ENCODE results near the gene OSBPL10. TPM values are rescaled to one million over a fixed set of nuclear protein-coding genes. Genes with fewer than 3 reads are reported as not detected.

OSBPL10 gene
- total RNA-seq, 2 donors from 2014 or later = 82.8 to 127 TPM

DNA sequence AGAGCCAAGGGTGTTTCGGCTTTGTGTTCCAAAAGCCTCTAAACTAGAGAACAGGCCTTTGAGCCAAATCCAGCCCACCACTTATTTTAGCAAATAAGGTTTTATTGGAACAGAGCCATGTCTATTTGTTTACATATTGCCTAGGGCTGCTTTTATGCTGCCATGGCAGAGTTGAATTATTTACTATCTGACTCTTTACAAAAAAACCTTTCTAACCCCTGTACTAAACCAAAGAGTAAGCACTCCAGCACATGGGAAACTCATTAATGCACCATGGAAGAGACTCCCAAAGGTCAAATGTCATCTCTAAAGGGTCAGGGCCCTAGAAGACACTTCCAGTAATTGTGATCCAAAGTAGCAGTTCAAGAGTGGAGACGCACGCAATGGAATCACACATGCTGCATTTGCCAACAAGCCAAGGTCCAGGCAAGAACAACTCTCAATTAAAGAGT is 22.3 kb downstream of the OSBPL10 start:
- intact Hi-C loops (cut with DNase I) = no loop called here
- no peaks in the 10 kb centered on the region for H3K36me3 ChIP-seq
- no peaks in the 10 kb centered on the region for H3K27me3 ChIP-seq (replicated peaks; ENCODE audit: insufficient read depth)
- H3K4me3 ChIP-seq = no peak overlapping the region
- 40% methylated on average over 3 of the region's 3 CpGs for WGBS
- TF ChIP-seq POLR2A (IDR thresholded peaks at IDR 0.05) (no peak), CTCF (IDR thresholded peaks at IDR 0.05) (no peak), POLR2AphosphoS5 (IDR thresholded peaks at IDR 0.05) (no peak)
- H3K27ac ChIP-seq = no peak overlapping the region
- DNase-seq (ENCODE audit: low spot score) = no peak
- H3K4me1 ChIP-seq (replicated peaks) = no peaks in the 10 kb centered on the region
- no peaks in the 10 kb centered on the region for H3K9me3 ChIP-seq

GRCh38 chr3:31957106-31957505 is 24.0 kb downstream of the OSBPL10 start:
- TF ChIP-seq POLR2A (IDR thresholded peaks at IDR 0.05) (no peak), POLR2AphosphoS5 (IDR thresholded peaks at IDR 0.05) (no peak), CTCF (IDR thresholded peaks at IDR 0.05) (no peak)
- no peak overlapping the region for H3K4me3 ChIP-seq
- H3K9me3 ChIP-seq = no peaks in the 10 kb centered on the region
- no peak overlapping the region for H3K27ac ChIP-seq
- no peaks in the 10 kb centered on the region for H3K4me1 ChIP-seq (replicated peaks)
- no peaks in the 10 kb centered on the region for H3K36me3 ChIP-seq
- no peaks in the 10 kb centered on the region for H3K27me3 ChIP-seq (replicated peaks; ENCODE audit: insufficient read depth)
- WGBS = 82% methylated on average over 3 of the region's 3 CpGs
- no peak for DNase-seq (ENCODE audit: low spot score)
- intact Hi-C loops (cut with DNase I) = no loop called here

GRCh38 chr3:31955581-31955980 is 25.5 kb downstream of the OSBPL10 start:
- no peak overlapping the region for H3K27ac ChIP-seq
- TF ChIP-seq CTCF (IDR thresholded peaks at IDR 0.05) (no peak), POLR2A (IDR thresholded peaks at IDR 0.05) (no peak), POLR2AphosphoS5 (IDR thresholded peaks at IDR 0.05) (no peak)
- no peak overlapping the region for H3K4me3 ChIP-seq
- no peaks in the 10 kb centered on the region for H3K4me1 ChIP-seq (replicated peaks)
- no peak for DNase-seq (ENCODE audit: low spot score)
- H3K36me3 ChIP-seq = no peaks in the 10 kb centered on the region
- intact Hi-C loops (cut with DNase I) = no loop called here
- H3K9me3 ChIP-seq = no peaks in the 10 kb centered on the region
- H3K27me3 ChIP-seq (replicated peaks; ENCODE audit: insufficient read depth) = no peaks in the 10 kb centered on the region

- DNase-seq (ENCODE audit: low spot score) = no peak
- Histone ChIP-seq H3K4me3 (no peak overlapping the region), H3K4me1 (replicated peaks) (no peaks in the 10 kb centered on the region), H3K27ac (no peak overlapping the region), H3K36me3 (no peaks in the 10 kb centered on the region), H3K27me3 (replicated peaks; ENCODE audit: insufficient read depth) (no peaks in the 10 kb centered on the region), H3K9me3 (no peaks in the 10 kb centered on the region)
- WGBS = 94% methylated on average over 2 of the region's 2 CpGs
- intact Hi-C loops (cut with DNase I) = no loop called here
- no peak for TF ChIP-seq CTCF (IDR thresholded peaks at IDR 0.05)
- TF ChIP-seq POLR2AphosphoS5 (IDR thresholded peaks at IDR 0.05) = no peak
- TF ChIP-seq POLR2A (IDR thresholded peaks at IDR 0.05) = no peak
Observed at GRCh38 chr3:31953636-31954035, 27.4 kb downstream of the OSBPL10 start.

- Histone ChIP-seq H3K4me1 (replicated peaks) (no peaks in the 10 kb centered on the region), H3K9me3 (no peaks in the 10 kb centered on the region), H3K4me3 (no peak overlapping the region), H3K36me3 (no peaks in the 10 kb centered on the region), H3K27me3 (replicated peaks; ENCODE audit: insufficient read depth) (no peaks in the 10 kb centered on the region), H3K27ac (no peak overlapping the region)
- no peak for DNase-seq (ENCODE audit: low spot score)
- TF ChIP-seq POLR2A (IDR thresholded peaks at IDR 0.05) (no peak), POLR2AphosphoS5 (IDR thresholded peaks at IDR 0.05) (no peak), CTCF (IDR thresholded peaks at IDR 0.05) (no peak)
- 94% methylated on average over 7 of the region's 7 CpGs for WGBS
- intact Hi-C loops (cut with DNase I) = no loop called here
Observed at GRCh38 chr3:31953091-31953490, 28.0 kb downstream of the OSBPL10 start.

Data from prostate gland (tissue), 2 donors.